ENCODE measurements around the gene IRGQ.

Gene IRGQ

GRCh38 chr19:43575955-43576878, 19.7 kb downstream of the IRGQ start (continued):
- no peak for TF ChIP-seq ZNF280C (tag by site-specific recombination; IDR thresholded peaks at IDR 0.05)
- TF ChIP-seq KLF16 (tag by site-specific recombination; IDR thresholded peaks at IDR 0.05), result 0 out of 2 replicates have a peak, but pooled peaks have one; percentile 12
- TF ChIP-seq MEIS1 (CRISPR knock-in tag; IDR thresholded peaks at IDR 0.05; ENCODE audit: borderline replicate concordance), result no peak
- TF ChIP-seq ZNF677 (tag by site-specific recombination; IDR thresholded peaks at IDR 0.05), result no peak
- TF ChIP-seq, protein P1, sequence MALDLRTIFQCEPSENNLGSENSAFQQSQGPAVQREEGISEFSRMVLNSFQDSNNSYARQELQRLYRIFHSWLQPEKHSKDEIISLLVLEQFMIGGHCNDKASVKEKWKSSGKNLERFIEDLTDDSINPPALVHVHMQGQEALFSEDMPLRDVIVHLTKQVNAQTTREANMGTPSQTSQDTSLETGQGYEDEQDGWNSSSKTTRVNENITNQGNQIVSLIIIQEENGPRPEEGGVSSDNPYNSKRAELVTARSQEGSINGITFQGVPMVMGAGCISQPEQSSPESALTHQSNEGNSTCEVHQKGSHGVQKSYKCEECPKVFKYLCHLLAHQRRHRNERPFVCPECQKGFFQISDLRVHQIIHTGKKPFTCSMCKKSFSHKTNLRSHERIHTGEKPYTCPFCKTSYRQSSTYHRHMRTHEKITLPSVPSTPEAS (tag by site-specific recombination; IDR thresholded peaks at IDR 0.05), result no peak
- no peak for TF ChIP-seq ZNF510 (tag by site-specific recombination; IDR thresholded peaks at IDR 0.05; ENCODE audit: insufficient replicate concordance)
- TF ChIP-seq TCF7L2 (IDR thresholded peaks at IDR 0.05; ENCODE audit: borderline replicate concordance, low read depth, low read length), result no peak
- TF ChIP-seq, protein P2, sequence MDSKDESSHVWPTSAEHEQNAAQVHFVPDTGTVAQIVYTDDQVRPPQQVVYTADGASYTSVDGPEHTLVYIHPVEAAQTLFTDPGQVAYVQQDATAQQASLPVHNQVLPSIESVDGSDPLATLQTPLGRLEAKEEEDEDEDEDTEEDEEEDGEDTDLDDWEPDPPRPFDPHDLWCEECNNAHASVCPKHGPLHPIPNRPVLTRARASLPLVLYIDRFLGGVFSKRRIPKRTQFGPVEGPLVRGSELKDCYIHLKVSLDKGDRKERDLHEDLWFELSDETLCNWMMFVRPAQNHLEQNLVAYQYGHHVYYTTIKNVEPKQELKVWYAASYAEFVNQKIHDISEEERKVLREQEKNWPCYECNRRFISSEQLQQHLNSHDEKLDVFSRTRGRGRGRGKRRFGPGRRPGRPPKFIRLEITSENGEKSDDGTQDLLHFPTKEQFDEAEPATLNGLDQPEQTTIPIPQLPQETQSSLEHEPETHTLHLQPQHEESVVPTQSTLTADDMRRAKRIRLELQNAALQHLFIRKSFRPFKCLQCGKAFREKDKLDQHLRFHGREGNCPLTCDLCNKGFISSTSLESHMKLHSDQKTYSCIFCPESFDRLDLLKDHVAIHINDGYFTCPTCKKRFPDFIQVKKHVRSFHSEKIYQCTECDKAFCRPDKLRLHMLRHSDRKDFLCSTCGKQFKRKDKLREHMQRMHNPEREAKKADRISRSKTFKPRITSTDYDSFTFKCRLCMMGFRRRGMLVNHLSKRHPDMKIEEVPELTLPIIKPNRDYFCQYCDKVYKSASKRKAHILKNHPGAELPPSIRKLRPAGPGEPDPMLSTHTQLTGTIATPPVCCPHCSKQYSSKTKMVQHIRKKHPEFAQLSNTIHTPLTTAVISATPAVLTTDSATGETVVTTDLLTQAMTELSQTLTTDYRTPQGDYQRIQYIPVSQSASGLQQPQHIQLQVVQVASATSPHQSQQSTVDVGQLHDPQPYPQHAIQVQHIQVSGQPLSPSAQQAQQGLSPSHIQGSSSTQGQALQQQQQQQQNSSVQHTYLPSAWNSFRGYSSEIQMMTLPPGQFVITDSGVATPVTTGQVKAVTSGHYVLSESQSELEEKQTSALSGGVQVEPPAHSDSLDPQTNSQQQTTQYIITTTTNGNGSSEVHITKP (tag by site-specific recombination; IDR thresholded peaks at IDR 0.05), result 0 out of 2 replicates have a peak, but pooled peaks have one; percentile 4
- TF ChIP-seq RBAK (tag by site-specific recombination; IDR thresholded peaks at IDR 0.05), result no peak
- no peak for TF ChIP-seq ZNF140 (tag by site-specific recombination; IDR thresholded peaks at IDR 0.05)
- TF ChIP-seq ZNF521 (tag by site-specific recombination; IDR thresholded peaks at IDR 0.05), result no peak
- no peak for TF ChIP-seq ZSCAN16 (tag by site-specific recombination; IDR thresholded peaks at IDR 0.05)
- no peak for TF ChIP-seq ZNF48 (tag by site-specific recombination; IDR thresholded peaks at IDR 0.05)
- TF ChIP-seq ZBTB21 (tag by site-specific recombination; IDR thresholded peaks at IDR 0.05), result peak; percentile 51; the same call in 1 of the 2 replicates
- TF ChIP-seq ZNF114 (tag by site-specific recombination; IDR thresholded peaks at IDR 0.05), result no peak
- TF ChIP-seq ZFP37 (tag by site-specific recombination; IDR thresholded peaks at IDR 0.05), result no peak
- TF ChIP-seq ZNF76 (tag by site-specific recombination; IDR thresholded peaks at IDR 0.05; ENCODE audit: borderline replicate concordance, low read depth), result no peak
- TF ChIP-seq ZNF132 (tag by site-specific recombination; IDR thresholded peaks at IDR 0.05; ENCODE audit: borderline replicate concordance), result no peak
- no peak for TF ChIP-seq YY2 (tag by site-specific recombination; IDR thresholded peaks at IDR 0.05)
- TF ChIP-seq, protein P3, sequence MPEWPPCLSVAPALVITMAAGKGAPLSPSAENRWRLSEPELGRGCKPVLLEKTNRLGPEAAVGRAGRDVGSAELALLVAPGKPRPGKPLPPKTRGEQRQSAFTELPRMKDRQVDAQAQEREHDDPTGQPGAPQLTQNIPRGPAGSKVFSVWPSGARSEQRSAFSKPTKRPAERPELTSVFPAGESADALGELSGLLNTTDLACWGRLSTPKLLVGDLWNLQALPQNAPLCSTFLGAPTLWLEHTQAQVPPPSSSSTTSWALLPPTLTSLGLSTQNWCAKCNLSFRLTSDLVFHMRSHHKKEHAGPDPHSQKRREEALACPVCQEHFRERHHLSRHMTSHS (tag by site-specific recombination; IDR thresholded peaks at IDR 0.05), result no peak
- no peak for TF ChIP-seq ZNF707 (tag by site-specific recombination; IDR thresholded peaks at IDR 0.05)
- TF ChIP-seq IKZF3 (tag by site-specific recombination; IDR thresholded peaks at IDR 0.05), result no peak
- no peak for TF ChIP-seq ZNF311 (tag by site-specific recombination; IDR thresholded peaks at IDR 0.05; ENCODE audit: borderline replicate concordance)
- TF ChIP-seq ZNF138 (tag by site-specific recombination; IDR thresholded peaks at IDR 0.05; ENCODE audit: borderline replicate concordance), result no peak
- TF ChIP-seq GLI4 (tag by site-specific recombination; IDR thresholded peaks at IDR 0.05), result no peak
- no peak for TF ChIP-seq ZFP41 (tag by site-specific recombination; IDR thresholded peaks at IDR 0.05; ENCODE audit: borderline replicate concordance)
- peak; percentile 98 for TF ChIP-seq REPIN1 (tag by site-specific recombination; IDR thresholded peaks at IDR 0.05; ENCODE audit: low read depth)
- TF ChIP-seq ZNF837 (tag by site-specific recombination; IDR thresholded peaks at IDR 0.05), result no peak
- no peak for TF ChIP-seq ZNF19 (tag by site-specific recombination; IDR thresholded peaks at IDR 0.05; ENCODE audit: low read depth)
